Loucy (cell line): ENCODE data around the gene MMS19.
A peak's percentile ranks its signal among the peaks of the same experiment; 100 is the strongest.

Experiments used
- H2AFZ ChIP-seq: fragments of 200-600 bp; sonication (generic); 2 replicates; pipeline ENCODE4 v1.6.0; 2016; ENCODE audit warnings: antibody characterized with exemption, mild to moderate bottlenecking, low read length, moderate library complexity
- H3F3A ChIP-seq: fragments of 200-600 bp; 2 replicates; pipeline ENCODE4 v1.6.0; 2016; ENCODE audit warnings: antibody characterized with exemption, low read depth, mild to moderate bottlenecking
- H3K27me3 ChIP-seq: fragments of 200-600 bp; sonication (generic); 2 replicates; pipeline ENCODE4 v1.6.1; 2014; ENCODE audit warnings: low read length, mild to moderate bottlenecking; ENCODE audit not compliant: insufficient read depth, poor library complexity, severe bottlenecking
- H3K36me3 ChIP-seq: fragments of 200-600 bp; sonication (generic); 2 replicates; pipeline ENCODE4 v1.6.1; 2016; ENCODE audit warnings: low read length; ENCODE audit not compliant: insufficient read depth
- H3K4me1 ChIP-seq: fragments of 200-600 bp; sonication (generic); 2 replicates; pipeline ENCODE4 v1.5.1; 2014; ENCODE audit warnings: low read length, mild to moderate bottlenecking; ENCODE audit not compliant: insufficient read depth, poor library complexity, severe bottlenecking
- H3K4me2 ChIP-seq: fragments of 200-600 bp; sonication (generic); 2 replicates; pipeline ENCODE4 v1.6.0; 2014; ENCODE audit warnings: antibody characterized with exemption, low read length, low read depth, mild to moderate bottlenecking; ENCODE audit not compliant: poor library complexity, severe bottlenecking
- H3K4me3 ChIP-seq: fragments of 200-600 bp; sonication (generic); 2 replicates; pipeline ENCODE4 v1.5.1; 2014; ENCODE audit warnings: low read length, mild to moderate bottlenecking, mixed read lengths; ENCODE audit not compliant: poor library complexity, severe bottlenecking
- H3K79me2 ChIP-seq: fragments of 200-600 bp; sonication (generic); 2 replicates; pipeline ENCODE4 v1.6.1; 2014; ENCODE audit warnings: low read length; ENCODE audit not compliant: insufficient read depth
- H3K9ac ChIP-seq: fragments of 200-600 bp; sonication (generic); 2 replicates; pipeline ENCODE4 v1.6.0; 2014; ENCODE audit warnings: mild to moderate bottlenecking, low read depth, low read length, moderate library complexity; ENCODE audit not compliant: poor library complexity, severe bottlenecking
- H3K9me2 ChIP-seq: fragments of 200-600 bp; sonication (generic); replicated peaks from 2 replicates; pipeline ENCODE4 v1.6.1; 2016; ENCODE audit warnings: low read depth, low read length, mixed read lengths
- H3K9me3 ChIP-seq: fragments of 200-600 bp; sonication (generic); 2 replicates; pipeline ENCODE4 v1.6.1; 2014; ENCODE audit warnings: mild to moderate bottlenecking, antibody characterized with exemption, low read length, low read depth; ENCODE audit not compliant: insufficient read depth
- H4K20me1 ChIP-seq: fragments of 200-600 bp; sonication (generic); 2 replicates; pipeline ENCODE4 v1.6.0; 2014; ENCODE audit warnings: antibody characterized with exemption, low read length, mild to moderate bottlenecking; ENCODE audit not compliant: insufficient read depth, poor library complexity, severe bottlenecking
- EZH2phosphoT487 ChIP-seq: fragments of 200-600 bp; IDR thresholded peaks from 2 replicates; pipeline ENCODE4 v1.6.1; 2018; ENCODE audit warnings: antibody characterized with exemption, mild to moderate bottlenecking, moderate library complexity, borderline replicate concordance
- TF ChIP-seq, protein P1 (sequence below): fragments of 200-600 bp; sonication (generic); conservative IDR thresholded peaks from 2 replicates; pipeline ENCODE4 v1.5.1; 2014; ENCODE audit warnings: mild to moderate bottlenecking, antibody characterized with exemption, low read length

Gene MMS19

DNA sequence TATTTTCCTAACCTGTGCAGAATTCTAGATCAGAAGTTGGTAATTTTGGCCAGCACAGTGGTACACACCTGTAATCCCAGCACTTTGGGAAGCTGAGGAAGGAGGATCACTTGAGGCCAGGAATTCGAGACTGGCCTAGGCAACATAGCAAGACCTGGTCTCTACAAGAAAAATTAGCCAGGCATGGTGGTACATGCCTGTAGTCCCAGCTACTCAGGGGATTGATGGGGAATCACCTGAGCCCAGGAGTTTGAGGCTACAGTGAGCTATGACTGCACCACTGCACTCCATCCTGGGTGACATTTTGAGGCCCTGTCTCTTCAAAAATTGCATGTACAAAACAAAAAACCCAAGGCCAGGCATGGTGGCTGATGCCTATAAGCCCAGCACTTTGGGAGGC, 63.7 kb downstream of the MMS19 start:
- no peak for TF ChIP-seq EZH2phosphoT487
- TF ChIP-seq, protein P1, sequence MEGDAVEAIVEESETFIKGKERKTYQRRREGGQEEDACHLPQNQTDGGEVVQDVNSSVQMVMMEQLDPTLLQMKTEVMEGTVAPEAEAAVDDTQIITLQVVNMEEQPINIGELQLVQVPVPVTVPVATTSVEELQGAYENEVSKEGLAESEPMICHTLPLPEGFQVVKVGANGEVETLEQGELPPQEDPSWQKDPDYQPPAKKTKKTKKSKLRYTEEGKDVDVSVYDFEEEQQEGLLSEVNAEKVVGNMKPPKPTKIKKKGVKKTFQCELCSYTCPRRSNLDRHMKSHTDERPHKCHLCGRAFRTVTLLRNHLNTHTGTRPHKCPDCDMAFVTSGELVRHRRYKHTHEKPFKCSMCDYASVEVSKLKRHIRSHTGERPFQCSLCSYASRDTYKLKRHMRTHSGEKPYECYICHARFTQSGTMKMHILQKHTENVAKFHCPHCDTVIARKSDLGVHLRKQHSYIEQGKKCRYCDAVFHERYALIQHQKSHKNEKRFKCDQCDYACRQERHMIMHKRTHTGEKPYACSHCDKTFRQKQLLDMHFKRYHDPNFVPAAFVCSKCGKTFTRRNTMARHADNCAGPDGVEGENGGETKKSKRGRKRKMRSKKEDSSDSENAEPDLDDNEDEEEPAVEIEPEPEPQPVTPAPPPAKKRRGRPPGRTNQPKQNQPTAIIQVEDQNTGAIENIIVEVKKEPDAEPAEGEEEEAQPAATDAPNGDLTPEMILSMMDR: no peak
- H3F3A ChIP-seq: no peaks in the 10 kb centered on the region
- peaks cover 64% of the 10 kb centered on the region; the same call in 1 of the 2 replicates for H3K36me3 ChIP-seq

DNA sequence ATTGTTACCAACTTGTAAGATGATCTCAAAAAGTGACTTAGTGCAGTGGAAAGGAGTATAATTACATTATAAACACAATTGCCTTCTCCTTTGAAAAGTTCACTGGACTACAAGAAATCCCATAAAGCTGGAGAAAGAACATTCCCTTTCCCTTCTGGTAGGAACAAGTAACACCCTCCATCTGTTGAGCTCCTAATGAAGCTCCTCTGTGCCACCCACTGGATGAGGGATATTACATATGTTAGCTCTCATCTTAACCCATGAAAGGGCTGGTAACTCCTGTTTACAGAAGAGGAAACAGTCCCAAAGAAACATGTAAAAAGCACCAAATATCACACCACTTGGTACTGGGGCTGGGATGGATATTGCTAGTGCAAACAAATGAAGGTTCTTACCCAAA, 64.2 kb downstream of the MMS19 start:
- Histone ChIP-seq H3K9me3 (no peaks in the 10 kb centered on the region), H3K4me2 (no peak overlapping the region), H2AFZ (no peak overlapping the region), H3K27me3 (no peaks in the 10 kb centered on the region), H3F3A (no peaks in the 10 kb centered on the region), H3K36me3 (peaks cover 65% of the 10 kb centered on the region; the same call in 1 of the 2 replicates), H3K9ac (no peak overlapping the region), H3K4me1 (peaks cover 14% of the 10 kb centered on the region), H3K4me3 (no peak overlapping the region), H4K20me1 (peaks cover 29% of the 10 kb centered on the region), H3K79me2 (peaks cover 31% of the 10 kb centered on the region), H3K9me2 (no peaks in the 10 kb centered on the region)
- TF ChIP-seq, protein P1: no peak
- TF ChIP-seq EZH2phosphoT487: no peak

More for the DNA sequence above, 63.7 kb downstream of the MMS19 start:
- Histone ChIP-seq H3K9ac (no peak overlapping the region), H4K20me1 (peaks cover 24% of the 10 kb centered on the region), H3K4me1 (peaks cover 11% of the 10 kb centered on the region), H3K9me2 (no peaks in the 10 kb centered on the region), H3K9me3 (no peaks in the 10 kb centered on the region), H3K4me2 (no peak overlapping the region), H3K4me3 (no peak overlapping the region), H2AFZ (no peak overlapping the region), H3K79me2 (peaks cover 26% of the 10 kb centered on the region), H3K27me3 (no peaks in the 10 kb centered on the region)

DNA sequence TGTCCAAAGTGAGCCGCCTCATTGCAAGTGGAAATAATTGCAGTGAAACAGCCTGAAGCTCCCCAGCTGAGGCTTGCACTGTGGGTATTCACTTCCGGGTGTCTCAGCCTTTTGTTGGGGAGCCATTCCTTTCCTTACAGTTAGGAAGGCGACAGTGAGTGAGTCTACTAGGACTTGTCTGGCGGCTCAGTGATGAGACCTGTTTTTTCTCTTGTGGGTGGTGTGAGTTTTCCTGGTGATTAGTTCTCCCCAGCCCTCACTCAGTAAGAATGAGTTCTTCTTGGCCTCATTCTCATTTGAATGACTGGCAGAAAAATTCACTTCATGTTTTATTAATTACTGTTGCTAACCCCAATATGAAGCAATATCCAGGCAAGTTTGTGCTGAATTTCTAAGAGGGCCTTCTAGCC, 69.6 kb downstream of the MMS19 start:
- peaks cover 70% of the 10 kb centered on the region for H3K79me2 ChIP-seq
- peaks cover 6% of the 10 kb centered on the region for H3K27me3 ChIP-seq
- peaks cover 51% of the 10 kb centered on the region for H4K20me1 ChIP-seq
- peaks cover 27% of the 10 kb centered on the region for H3K4me1 ChIP-seq
- H3F3A ChIP-seq: no peaks in the 10 kb centered on the region
- H3K4me2 ChIP-seq: peak overlapping the region; percentile 92
- peaks cover 42% of the 10 kb centered on the region; the same call in 1 of the 2 replicates for H3K36me3 ChIP-seq
- no peak for TF ChIP-seq EZH2phosphoT487
- TF ChIP-seq, protein P1: no peak
- H2AFZ ChIP-seq: no peak overlapping the region
- peak overlapping the region; percentile 81 for H3K4me3 ChIP-seq
- H3K9ac ChIP-seq: peak overlapping the region; percentile 96
- H3K9me3 ChIP-seq: no peaks in the 10 kb centered on the region
- H3K9me2 ChIP-seq: no peaks in the 10 kb centered on the region
